Esophagus squamous epithelium (tissue), 5 donors: ENCODE measurements around the gene DLEU7. TPM values are rescaled to one million over a fixed set of nuclear protein-coding genes. Genes with fewer than 3 reads are reported as not detected.

Source experiments
- DNase-seq: peaks from one replicate; lab custom pipeline; 2025; lab: John Stamatoyannopoulos, UW
- H3K27ac ChIP-seq, 4 donors: fragments of 200-600 bp; sonication (generic); one replicate each; pipeline ENCODE4 v1.5.1; 2016 to 2019; ENCODE audit warnings: mild to moderate bottlenecking in 1 of 4
- H3K27me3 ChIP-seq, 4 donors: fragments of 200-600 bp; sonication (generic); 1 replicate in 3 of 4; 2 replicates in 1 of 4; pipeline versions ENCODE4 v1.5.1 to v1.6.0; 2017 to 2021; ENCODE audit warnings: antibody characterized with exemption in 1 of 4
- H3K36me3 ChIP-seq, 3 donors: fragments of 200-600 bp; sonication (generic); one replicate each; pipeline ENCODE4 v1.5.1; 2016 to 2019
- H3K4me1 ChIP-seq, 3 donors: fragments of 200-600 bp; sonication (generic); one replicate each; pipeline ENCODE4 v1.5.1; 2017 to 2019
- H3K4me3 ChIP-seq, 4 donors: fragments of 200-600 bp; sonication (generic); 1 replicate in 3 of 4; 2 replicates in 1 of 4; pipeline ENCODE4 v1.5.1; 2016 to 2019; ENCODE audit warnings: mild to moderate bottlenecking in 2 of 4, moderate library complexity in 1 of 4
- H3K9me3 ChIP-seq, 3 donors: fragments of 200-600 bp; sonication (generic); one replicate each; pipeline ENCODE4 v1.5.1; 2016 to 2019
- POLR2A ChIP-seq, 4 donors: fragments of 450-650 bp; IDR thresholded peaks; one replicate each; pipeline ENCODE4 v1.6.1; 2017; ENCODE audit warnings: antibody characterized with exemption in 4 of 4, mild to moderate bottlenecking in 4 of 4, moderate library complexity in 3 of 4
- whole genome bisulfite sequencing, 2 donors: methylation state at CpG; one replicate each; pipeline ENCODE4 v1.1.5; 2018; 5-methylcytosine and 5-hydroxymethylcytosine counted together
- intact Hi-C: fragments of 100-400 bp; cut with DNase I; formaldehyde crosslinking; loops from one replicate; pipeline ENCODE4 v1.15.0; 2022
- small RNA-seq, 4 donors: library from RNA; depleted of rRNA; stranded (forward); fragments of <200 nt; gene quantifications; one replicate each; pipeline ENCODE3, GENCODE V24; 2016
- total RNA-seq, 4 donors: library from RNA; depleted of rRNA; stranded (reverse); fragments of >200 nt; gene quantifications; one replicate each; pipeline ENCODE4 v1.1.0, GENCODE V29; 2016
- TF ChIP-seq, protein P1 (sequence below), 6 experiments: fragments of 450-650 bp in 4 of 6; fragments of 200-600 bp in 2 of 6; sonication (generic) in 2 of 6; IDR thresholded peaks; one replicate each; pipeline ENCODE4 v1.5.1; 2016 to 2019; ENCODE audit warnings: antibody characterized with exemption in 6 of 6, mild to moderate bottlenecking in 4 of 6, moderate library complexity in 4 of 6
- donor health status: DM: yes; HTN: yes; CAD: no.

DLEU7 gene
- total RNA-seq, 4 donors from 2014 or later = not detected

- H3K9me3 ChIP-seq = peaks cover 0 to 1% (median 0%) of the 10 kb centered on the region in 3 donors
- DNase-seq = no peak
- 75 to 83% methylated on average over 9 of the region's 9 CpGs for WGBS, 2 donors
- H3K27me3 ChIP-seq = no peaks in the 10 kb centered on the region
- no peak overlapping the region for H3K4me3 ChIP-seq
- intact Hi-C loops = loop anchor here (10.0 kb wide), 1 partner anchor 116 kb away; no protein-coding TSS in a partner anchor
- peaks cover 0 to 9% (median 0%) of the 10 kb centered on the region in 3 donors for H3K4me1 ChIP-seq
- TF ChIP-seq, protein P1, sequence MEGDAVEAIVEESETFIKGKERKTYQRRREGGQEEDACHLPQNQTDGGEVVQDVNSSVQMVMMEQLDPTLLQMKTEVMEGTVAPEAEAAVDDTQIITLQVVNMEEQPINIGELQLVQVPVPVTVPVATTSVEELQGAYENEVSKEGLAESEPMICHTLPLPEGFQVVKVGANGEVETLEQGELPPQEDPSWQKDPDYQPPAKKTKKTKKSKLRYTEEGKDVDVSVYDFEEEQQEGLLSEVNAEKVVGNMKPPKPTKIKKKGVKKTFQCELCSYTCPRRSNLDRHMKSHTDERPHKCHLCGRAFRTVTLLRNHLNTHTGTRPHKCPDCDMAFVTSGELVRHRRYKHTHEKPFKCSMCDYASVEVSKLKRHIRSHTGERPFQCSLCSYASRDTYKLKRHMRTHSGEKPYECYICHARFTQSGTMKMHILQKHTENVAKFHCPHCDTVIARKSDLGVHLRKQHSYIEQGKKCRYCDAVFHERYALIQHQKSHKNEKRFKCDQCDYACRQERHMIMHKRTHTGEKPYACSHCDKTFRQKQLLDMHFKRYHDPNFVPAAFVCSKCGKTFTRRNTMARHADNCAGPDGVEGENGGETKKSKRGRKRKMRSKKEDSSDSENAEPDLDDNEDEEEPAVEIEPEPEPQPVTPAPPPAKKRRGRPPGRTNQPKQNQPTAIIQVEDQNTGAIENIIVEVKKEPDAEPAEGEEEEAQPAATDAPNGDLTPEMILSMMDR (IDR thresholded peaks at IDR 0.05) = no peak
- no peak for TF ChIP-seq POLR2A (IDR thresholded peaks at IDR 0.05)
- no peak overlapping the region for H3K27ac ChIP-seq
- H3K36me3 ChIP-seq = no peaks in the 10 kb centered on the region
Observed at GRCh38 chr13:50780201-50781015, 63.1 kb downstream of the DLEU7 start.

GRCh38 chr13:50779443-50780200 is 63.9 kb downstream of the DLEU7 start:
- no peaks in the 10 kb centered on the region for H3K27me3 ChIP-seq

More at GRCh38 chr13:50779443-50780200, 63.9 kb downstream of the DLEU7 start:
- no peak overlapping the region for H3K27ac ChIP-seq
- H3K9me3 ChIP-seq = peaks cover 0 to 5% (median 0%) of the 10 kb centered on the region in 3 donors
- no peak for TF ChIP-seq POLR2A (IDR thresholded peaks at IDR 0.05)
- TF ChIP-seq, protein P1 (IDR thresholded peaks at IDR 0.05) = no peak
- WGBS, 2 donors = 80 to 89% methylated on average over 8 of the region's 8 CpGs
- no peaks in the 10 kb centered on the region for H3K36me3 ChIP-seq
- no peak overlapping the region for H3K4me3 ChIP-seq
- intact Hi-C loops = loop anchor here (10.0 kb wide), 1 partner anchor 115 kb away; no protein-coding TSS in a partner anchor
- DNase-seq = no peak
- H3K4me1 ChIP-seq = peaks cover 0 to 9% (median 0%) of the 10 kb centered on the region in 3 donors

Small RNA genes lying within 50 kb of the gene (small RNA-seq; reads per million reads assigned to genes)
- 0.07 to 1.2 (median 0.43) reads per million in 4 donors for gene RNA5SP28

Other genes starting within 250 kb of the DLEU7 start
- 10 to 100 TPM; 11.1 to 45.0 (median 31.8) TPM for gene RNASEH2B, start 66.1 kb upstream of the DLEU7 start, total RNA-seq